ENCODE data around the gene WASL.

- TF ChIP-seq POLR2A (IDR thresholded peaks at IDR 0.05; ENCODE audit: low read depth) (no peak), POLR2AphosphoS5 (IDR thresholded peaks at IDR 0.05) (no peak), CTCF (IDR thresholded peaks at IDR 0.05) (no peak), EP300 (IDR thresholded peaks at IDR 0.05) (no peak)
Measured at GRCh38 chr7:123789206-123789784, 40.5 kb upstream of the WASL start.
